ENCODE data around the gene ITPR1. TPM values are rescaled to one million over a fixed set of nuclear protein-coding genes. Genes with fewer than 3 reads are reported as not detected.

Gene ITPR1
- polyA plus RNA-seq, 5 donors, result 34.8 to 47.9 (median 40.8) TPM

DNA sequence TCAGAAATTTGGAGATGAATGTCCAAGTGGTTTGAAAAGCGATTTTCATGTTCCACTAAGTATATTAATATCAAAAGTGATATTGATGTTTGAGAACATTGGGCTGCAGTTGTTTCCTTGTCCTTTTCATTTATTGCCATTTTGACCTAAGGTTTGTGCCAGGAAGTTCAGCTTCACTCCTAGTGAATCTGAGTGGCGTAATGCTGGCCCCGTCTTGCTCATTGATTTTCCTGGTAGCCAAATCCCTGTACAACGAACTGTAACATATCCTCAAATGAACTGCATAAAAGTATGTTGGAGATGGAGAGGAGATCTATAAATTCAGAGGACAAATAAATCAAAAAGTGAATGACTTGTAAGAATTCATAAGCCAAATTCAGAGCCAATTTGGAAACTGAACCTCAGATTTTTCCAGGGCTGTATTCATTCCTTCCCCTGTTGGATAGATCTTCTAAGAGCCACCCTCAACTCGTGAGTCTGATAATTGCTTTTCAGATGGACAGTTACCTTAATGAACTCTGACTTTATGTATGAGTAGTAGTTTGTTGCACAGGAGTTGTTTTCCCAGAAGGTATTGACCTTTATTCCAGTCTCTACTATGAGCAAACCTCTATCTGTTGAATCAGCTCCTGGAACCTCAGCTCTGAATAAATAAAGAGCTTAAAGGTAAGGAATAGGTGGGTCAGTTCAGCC is 72.8 kb downstream of the ITPR1 start:
- no peak for DNase-seq

DNA sequence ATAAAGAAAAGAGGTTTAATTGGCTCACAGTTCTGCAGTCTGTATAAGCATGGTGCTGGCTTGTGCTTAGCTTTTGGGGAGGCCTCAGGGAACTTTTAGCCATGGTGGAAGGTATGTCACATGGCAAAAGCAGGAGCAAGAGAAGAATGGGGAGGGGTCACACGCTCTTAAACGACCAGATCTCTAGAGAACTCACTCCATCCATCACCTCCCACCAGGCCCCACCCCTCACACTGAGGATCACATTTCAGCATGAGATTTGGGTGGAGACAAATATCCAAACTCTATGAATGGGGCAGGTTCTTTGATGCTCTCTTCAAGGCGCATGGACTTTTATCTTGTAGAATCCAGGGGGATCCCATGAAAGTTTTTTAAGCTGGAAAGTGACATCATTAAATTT is 75.7 kb downstream of the ITPR1 start:
- no peak for DNase-seq

DNA sequence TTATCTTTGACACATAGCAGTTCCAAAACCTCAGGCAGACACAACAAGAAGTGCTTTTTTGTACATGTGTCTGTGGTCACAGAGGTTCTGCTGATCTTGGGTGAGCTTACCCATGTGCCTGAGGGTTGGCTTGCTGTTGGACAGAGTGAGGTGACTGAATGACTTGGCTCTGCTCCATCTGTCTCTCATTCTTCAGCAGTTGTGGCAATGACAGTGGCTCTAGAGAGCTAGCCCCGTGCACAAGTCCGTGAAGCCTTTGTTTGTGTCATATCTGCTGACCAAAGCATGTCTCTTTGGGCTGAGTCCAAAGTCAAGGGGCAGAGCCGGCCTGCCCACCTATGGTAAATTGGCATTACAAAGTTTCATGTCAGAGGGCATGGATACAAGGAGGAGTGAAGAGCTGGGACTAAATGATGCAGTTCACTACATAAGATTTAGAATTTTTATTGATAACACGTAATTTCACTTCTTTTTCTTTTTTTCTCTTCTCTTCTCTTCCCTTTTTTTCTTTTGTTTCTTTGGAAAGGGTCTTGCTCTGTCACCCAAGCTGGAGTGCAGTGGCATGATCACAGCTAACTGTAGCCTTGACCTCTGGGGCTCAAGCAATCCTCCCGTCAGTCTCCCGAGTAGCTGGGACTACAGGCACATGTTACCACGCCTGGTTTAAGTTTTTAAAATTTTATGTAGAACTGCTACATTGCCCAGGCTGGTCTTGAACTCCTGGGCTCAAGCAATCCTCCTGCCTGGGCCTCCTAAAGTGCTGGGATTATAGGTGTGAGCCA is 77.9 kb downstream of the ITPR1 start:
- DNase-seq, result no peak

DNA sequence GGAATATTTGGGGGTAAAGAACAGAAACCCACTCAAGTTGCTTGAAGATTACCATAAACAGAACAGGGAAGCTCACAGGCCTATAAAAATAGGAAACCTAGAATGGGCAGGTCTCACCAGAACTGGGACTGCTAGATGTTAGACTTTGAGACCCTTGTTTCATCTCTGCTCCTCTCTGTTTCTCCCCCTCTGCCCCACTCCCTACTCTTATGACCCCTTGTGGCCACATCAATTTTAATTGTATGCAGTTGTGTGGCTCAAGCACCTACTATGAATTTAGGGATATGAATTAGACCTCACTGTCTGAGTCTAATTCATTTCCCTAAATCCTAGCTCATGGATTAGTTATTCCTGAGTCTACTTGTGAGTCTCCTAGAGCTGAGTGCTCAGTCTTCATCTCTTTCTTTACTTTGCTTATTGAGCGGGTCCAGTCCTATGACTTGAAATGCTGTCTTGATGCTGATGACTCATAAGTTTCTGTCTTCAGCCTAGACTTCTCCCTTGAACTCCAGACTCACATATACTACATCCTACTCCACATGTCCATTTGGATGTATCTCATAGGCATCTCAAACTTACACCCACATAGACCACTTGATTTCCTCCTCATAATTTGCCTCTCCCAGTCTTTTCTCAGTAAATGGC is 78.7 kb downstream of the ITPR1 start:
- no peak for DNase-seq

DNA sequence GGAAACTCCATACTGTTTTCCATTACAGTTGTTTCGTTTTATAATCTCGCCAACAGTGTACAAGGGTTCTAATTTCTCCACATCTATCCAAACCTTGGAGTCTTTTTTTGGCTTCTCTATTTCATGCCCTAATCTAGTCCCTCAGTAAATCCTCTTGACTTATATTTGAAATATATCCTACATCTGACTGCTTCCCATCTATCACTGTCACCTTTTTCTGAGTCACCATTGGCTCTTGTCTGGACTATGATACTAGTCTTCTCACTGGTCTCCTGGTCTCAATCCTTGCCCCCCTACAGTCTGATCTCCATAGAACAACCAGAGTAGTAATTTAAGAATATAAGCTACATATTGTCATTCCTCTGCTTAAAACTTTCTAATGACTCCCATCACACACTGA is 80.0 kb downstream of the ITPR1 start:
- DNase-seq, result no peak

DNA sequence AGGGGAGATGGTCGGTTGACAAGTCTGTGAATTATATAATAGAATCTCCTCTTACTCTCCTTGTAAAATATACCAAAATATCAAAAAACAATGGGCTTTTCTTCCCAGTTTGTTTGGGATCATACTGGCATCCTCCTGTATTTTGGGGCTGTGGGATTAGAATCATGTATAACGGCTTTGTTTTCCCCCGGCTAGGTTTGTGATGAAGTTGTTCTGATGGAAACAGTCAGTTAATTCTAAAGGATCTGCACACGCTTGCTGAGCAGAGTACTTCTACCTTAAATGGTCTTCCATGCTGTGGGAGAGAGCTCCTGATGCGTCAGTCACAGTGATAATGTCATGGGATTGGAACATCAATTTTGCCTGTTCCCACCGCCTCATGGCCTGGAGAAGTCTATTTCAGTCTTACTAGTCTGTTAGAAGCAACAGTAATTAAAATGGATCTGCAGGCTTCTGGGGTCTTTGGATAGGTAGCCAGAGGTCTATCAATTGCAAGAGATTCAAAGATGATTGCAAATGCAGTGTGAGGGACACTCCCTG is 81.3 kb downstream of the ITPR1 start:
- no peak for DNase-seq

DNA sequence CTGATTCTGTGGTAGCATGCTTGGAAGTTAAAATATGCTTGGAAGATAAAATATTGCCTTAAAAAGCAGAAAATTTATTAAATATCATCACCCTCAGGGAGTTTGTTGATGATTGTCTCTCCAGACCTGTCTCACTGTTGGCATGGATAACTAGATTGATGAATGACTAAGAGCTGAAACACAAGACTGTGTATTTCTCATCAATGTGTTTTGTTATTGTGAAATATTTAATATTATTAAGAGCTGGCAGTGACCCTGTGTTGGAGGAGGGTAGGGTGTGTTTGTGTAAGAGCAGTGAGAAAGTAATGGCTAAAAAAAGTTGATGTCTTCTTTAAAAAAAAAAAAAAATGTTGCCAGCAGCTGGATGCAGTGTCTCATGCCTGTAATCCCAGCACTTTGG is 82.2 kb downstream of the ITPR1 start:
- no peak for DNase-seq

DNA sequence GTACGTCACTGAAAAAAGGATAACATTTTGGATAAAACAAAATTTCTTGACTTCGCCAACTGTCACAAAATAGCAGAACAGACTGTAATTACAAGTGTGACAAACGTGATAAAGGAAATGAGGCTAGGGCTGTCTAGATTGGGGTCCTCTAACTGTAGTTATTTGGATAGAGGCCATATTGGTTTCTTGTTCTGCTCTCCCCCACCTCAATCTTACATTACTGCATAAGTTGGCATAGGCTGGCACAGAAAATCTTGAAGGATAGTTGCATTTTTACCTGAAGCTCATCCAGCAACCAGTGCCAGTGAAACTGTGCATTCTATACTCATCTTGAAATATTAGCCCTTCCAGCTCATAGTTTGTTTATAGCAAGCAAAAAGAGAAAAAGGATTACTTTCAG is 84.6 kb downstream of the ITPR1 start:
- no peak for DNase-seq

DNA sequence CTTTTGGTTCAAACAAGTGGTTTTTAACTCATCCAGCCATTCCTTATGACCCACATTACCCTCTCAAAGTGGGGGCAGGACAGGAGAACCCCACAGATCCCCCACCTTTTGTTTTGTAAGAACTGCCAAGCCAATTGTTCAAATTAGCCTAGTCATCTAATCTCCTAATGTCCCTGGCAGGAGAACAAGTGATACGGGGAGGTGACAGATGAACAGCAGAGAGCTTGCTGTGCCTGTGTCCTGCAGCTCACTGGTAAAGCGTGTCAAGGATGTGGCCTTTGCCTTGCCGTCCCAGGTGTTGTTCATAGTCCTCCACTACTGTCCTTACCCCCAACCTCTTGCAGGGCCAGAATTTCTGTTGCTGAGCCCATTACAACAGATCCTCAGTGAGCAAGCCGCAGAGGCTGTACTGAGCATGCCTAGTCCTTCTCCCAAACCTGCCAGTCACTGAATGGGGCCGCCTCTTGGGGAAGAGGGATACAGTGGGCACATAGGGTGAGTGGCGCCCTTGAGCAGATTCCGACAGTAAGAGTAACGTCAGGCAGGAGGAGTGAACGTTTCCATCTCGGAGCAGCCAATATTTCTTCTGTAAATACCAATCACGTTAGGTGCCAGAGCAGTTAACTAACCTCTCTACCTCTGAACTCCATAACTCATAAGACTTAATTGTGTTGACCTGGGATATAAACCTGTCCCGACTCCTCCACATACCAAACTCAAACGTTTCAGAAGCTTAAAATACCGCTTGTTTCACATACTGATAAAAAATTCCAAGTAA is 87.4 kb downstream of the ITPR1 start:
- DNase-seq, result no peak

DNA sequence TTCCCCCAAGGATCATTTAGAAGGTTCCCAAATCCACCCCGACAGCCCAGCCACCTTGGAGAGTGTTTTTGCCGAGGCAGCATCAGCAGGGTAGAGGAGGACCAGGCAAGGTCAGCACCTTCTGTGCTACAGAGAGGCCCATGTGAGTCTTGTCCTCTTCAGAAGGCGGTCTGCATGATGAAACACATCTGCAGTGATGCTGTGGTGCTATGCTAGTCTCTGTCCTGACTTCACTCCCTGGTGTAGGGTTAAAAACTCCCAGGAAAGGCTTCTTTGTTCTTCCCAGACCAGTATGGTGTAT is 87.9 kb downstream of the ITPR1 start:
- DNase-seq, result no peak

DNA sequence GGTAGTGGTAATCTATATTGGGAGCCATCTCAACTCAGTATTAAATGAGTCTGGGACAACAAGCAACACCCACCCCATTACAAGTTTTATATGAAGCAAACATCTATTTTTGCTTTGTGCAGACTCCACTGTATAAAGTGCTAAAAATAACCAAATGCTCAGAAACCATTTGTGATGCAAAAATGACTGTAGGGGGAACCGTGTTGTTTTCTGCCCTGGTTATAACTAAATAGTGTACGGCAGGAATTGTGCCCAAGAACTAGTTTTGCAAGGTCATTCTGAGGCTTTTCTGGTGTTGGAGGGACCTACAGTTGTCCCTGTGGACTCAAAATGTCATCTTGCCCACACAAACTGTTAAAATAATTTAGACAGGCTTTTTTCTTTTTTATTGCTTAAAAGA is 88.3 kb downstream of the ITPR1 start:
- no peak for DNase-seq

DNA sequence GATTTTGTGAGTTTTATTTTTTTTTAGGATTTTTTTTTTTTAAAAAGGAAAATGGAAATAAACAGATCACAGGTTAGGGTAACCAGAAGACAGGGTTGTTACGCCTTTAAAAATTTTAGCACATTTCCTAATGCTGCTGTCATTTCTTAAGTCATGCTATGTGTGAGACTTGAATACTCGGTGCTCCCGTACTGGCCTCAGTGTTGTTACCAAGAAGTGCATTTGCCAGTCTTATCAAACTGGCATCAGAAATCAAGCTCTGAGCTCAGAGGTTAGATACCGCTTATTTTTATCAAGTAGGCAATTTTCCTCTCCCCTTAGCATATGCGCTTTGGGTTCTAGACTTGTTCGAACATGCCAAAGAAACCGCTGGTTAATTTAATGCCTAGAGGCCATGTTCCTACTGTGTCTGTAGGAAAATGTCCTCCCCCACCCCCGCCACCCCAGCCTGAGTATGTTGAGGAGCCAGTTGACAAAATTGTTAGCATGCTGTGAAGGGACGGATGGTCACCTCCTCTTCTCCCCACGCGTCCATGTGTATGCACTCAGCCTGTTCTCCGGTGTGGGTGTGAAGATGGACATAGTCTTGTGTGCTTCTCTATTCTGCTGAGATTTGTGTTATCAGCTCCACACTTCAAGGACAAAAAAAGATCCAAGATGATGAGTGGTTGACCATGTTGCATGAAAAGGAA is 88.9 kb downstream of the ITPR1 start:
- no peak for DNase-seq

DNA sequence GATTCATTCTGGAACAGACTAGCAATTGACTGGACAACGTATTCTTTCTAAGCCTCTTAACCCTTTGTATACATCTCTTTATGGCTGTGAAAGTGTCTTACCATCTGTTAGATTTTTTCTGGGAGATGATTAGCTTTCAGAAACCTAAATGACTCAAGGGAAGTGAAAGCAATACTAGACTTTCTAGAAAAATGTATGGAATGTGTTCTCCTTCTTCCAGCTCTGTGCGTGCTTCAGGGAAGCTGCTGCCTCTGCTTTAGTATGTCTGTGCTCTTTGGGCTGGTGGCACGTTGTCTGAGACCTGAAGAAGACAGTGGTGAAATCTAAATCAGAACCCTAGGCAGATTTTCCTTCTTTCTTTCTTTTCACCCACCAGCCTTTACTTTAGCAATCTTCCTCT is 89.5 kb downstream of the ITPR1 start:
- no peak for DNase-seq

DNA sequence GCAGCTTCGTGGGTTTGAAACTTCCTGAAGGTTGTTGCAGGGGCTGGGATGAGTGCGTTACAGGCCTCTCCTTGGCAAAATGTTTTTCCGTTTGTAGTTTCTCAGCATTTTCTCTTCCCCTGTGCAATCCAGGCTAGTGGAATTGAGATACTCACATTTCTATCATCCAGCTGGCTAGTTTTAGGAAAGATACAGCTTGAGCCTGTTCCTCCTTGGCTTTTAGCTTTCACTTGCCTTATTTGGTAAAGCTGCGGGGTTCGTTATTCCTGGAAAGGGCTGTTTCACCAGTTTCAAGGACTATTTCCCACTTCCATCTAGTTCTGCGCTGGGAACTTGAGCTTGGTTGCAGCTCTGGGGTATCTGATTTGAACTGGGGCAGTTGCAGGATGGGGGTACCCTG is 90.3 kb downstream of the ITPR1 start:
- peak; percentile 31 to 48 for DNase-seq

DNA sequence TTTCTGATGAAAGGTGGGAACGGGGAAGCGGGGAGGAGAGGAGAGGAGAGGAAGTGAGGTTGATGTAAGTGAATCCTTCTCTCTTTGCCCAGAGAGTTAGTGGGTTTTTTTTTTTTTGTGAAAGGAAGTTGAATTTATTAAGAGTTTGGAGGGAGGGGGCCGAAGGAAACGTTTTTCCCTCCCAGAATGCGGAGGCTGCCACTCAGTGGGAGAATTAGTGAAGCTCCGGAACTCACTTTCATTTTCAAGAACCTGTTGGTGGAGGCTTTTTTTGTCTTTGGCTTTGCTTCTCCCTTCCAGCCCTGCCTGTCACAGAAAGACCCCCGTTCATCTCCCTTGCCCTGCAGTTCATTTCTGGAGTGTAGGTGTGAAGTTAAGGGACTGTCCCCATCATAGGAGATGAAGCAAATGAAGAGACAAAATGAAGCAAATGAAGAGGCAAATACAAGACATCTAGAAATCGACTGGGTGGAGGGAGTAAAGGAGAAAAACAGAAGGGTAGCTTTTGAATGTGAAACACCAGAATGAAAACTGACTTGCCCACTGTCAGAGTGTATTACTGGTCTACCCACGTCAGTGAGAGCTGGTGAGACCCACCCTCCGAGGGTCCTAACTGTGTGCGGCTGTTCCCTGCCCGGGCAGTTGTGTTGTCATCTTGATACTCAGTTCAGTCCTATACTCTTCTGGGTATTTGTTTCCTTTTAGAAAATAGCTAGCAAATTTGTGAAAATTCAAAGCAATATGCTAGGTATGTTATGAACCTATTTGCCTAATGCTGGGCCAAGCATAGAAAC is 91.5 kb downstream of the ITPR1 start:
- no peak for DNase-seq

DNA sequence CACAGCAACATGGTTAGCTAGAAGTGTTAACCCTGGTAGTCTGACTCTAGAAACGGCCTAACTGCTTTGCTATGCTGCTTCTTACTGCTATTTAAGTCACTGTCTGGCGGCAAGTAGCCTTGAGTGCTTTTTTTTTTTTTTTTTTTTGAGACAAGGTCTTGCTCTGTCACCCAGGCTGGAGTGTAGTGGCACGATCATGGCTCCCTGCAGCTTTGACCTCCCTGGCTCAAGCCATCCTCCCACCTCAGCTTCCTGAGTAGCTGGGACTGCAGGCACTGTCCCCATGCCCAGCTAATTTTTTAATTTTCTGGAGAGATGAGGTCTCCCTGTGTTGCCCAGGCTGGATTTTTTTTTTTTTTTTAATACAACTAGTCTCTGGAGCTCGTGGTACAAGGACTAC is 93.2 kb downstream of the ITPR1 start:
- no peak for DNase-seq

DNA sequence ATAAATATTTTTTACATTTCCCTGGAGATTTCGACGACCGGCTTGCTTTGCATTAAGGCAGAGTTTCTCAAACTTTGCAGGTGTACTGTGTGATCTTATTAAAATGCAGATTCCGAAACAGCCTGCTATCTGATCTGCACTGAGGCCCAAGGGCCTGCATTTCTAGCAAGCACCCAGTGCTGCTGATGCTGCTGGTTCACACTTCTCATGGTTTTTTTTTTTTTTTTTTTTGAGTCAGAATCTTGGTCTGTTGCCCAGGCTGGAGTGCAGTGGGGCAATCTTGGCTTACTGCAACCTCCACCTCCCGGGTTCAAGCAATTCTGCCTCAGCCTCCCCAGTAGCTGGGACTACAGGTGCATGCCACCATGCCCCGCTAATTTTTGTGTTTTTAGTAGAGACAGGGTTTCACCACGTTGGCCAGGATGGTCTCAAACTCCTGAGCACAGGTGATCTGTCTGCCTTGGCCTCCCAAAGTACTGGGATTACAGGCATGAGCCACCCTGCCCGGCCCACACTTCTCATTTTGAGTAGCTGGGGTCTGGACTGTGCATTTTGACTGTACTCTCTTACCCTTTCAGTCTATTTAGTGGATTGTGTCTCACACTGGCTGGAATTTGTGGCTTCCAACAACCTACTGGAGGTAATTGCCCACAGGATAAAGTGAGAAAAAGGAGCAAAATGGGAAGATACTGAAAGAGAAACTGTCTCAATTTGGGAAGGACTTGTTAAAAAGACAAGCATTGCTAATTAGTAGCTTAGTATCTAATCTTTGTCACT is 94.1 kb downstream of the ITPR1 start:
- no peak for DNase-seq

DNA sequence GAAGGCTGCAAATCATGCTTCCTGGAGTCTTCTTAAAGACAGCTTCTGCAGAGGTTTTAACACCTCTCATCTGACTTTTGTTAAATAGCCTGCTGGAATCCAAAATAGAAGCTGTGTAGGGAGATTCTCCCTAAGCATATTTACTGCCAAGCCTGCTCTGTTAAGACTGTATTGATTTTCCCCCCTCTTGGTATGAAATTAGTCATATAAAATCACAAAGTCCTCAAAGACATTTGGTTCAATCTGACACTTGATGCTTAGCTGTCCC is 94.6 kb downstream of the ITPR1 start:
- no peak for DNase-seq

DNA sequence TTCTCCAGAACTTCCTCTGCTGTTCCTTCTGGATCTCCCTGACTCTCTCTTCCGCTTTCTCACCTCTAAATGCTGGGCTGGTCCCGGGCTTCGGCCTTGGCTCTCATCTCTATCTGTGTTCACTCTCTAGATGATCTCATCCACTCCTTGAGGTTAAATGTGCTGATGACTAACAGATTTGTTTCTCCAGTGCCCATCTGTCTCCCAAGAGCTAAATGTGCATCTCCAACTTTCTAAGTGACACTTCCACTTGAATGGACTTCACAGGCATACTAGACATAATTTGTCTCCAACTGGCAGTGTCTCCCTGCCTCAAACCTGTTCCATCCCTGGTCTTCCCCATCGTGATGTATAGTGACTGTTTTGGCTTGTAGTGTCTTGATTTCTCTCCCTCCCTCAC is 95.3 kb downstream of the ITPR1 start:
- DNase-seq, result no peak

DNA sequence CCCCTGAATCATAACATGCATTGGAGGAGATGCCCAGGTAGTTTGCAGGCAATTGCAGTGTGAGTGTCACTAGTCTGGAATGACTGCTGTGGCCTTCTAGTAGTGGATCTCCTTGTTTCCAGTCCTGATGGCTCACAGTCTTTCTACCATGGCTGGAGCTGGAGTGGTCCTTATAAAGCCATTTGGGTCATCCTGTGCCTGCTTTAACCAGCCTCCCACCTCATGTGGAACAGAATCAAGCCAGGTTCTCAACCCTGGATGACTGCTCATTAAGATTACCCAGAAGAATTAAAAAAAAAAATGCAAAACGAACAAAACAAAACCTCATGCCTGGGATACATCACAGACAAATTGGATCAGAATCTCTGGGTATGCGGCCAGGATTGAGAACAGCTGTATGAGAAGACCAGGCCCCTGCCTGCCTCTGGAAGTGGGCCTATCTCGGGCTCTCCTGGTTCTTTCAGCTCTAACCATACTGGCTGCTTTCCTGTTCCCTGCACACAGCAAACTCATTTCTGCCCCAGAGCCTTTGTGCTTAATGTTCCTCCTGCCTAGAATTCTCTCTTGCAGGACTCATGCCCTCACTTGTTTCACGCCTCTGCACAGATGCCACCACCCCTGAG is 96.4 kb downstream of the ITPR1 start:
- peak in 1 of 2 donors; percentile 41 for DNase-seq
